GM10266 (cell line): ENCODE data around the gene YARS1.

Source experiments
- DNase-seq: peaks from one replicate; pipeline ENCODE4 v3.0.0; 2012; ENCODE audit errors: extremely low spot score
- TF ChIP-seq, protein P1 (sequence below): IDR thresholded peaks from 2 replicates; pipeline ENCODE4 v1.5.1; 2012; ENCODE audit warnings: mild to moderate bottlenecking, low read depth; ENCODE audit not compliant: control insufficient read depth, insufficient read depth; ENCODE audit errors: missing control alignments

Gene YARS1

DNA sequence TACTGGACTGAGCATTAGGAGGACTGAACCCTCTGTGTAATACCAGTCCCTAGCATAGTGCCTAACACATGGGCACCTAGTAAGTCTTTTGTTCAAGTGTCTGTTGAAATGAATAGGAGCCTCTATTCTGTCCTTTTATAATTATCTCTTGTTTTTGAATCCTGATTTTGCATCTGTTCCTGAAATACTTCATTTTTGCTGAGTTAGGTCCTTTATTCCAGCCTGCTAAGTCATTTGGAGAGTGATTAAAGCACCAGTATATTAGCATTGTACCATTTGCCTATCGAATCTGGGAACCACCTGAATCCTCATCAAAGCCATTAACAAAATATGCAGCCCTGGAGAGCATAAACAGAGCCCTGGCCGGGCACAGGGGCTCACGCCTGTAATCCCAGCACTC is 32.3 kb downstream of the YARS1 start:
- no peak for DNase-seq
- TF ChIP-seq, protein P1, sequence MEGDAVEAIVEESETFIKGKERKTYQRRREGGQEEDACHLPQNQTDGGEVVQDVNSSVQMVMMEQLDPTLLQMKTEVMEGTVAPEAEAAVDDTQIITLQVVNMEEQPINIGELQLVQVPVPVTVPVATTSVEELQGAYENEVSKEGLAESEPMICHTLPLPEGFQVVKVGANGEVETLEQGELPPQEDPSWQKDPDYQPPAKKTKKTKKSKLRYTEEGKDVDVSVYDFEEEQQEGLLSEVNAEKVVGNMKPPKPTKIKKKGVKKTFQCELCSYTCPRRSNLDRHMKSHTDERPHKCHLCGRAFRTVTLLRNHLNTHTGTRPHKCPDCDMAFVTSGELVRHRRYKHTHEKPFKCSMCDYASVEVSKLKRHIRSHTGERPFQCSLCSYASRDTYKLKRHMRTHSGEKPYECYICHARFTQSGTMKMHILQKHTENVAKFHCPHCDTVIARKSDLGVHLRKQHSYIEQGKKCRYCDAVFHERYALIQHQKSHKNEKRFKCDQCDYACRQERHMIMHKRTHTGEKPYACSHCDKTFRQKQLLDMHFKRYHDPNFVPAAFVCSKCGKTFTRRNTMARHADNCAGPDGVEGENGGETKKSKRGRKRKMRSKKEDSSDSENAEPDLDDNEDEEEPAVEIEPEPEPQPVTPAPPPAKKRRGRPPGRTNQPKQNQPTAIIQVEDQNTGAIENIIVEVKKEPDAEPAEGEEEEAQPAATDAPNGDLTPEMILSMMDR = no peak

- TF ChIP-seq, protein P1 = no peak
- no peak for DNase-seq
Observed at GRCh38 chr1:32783851-32784250, 33.3 kb downstream of the YARS1 start.

GRCh38 chr1:32782086-32782485 is 35.1 kb downstream of the YARS1 start:
- no peak for DNase-seq
- TF ChIP-seq, protein P1 = no peak

- TF ChIP-seq, protein P1 = no peak
- DNase-seq = no peak
Observed at GRCh38 chr1:32780628-32781234, 36.4 kb downstream of the YARS1 start.

GRCh38 chr1:32780005-32780404 is 37.2 kb downstream of the YARS1 start:
- TF ChIP-seq, protein P1 = no peak
- no peak for DNase-seq

GRCh38 chr1:32779242-32779641 is 37.9 kb downstream of the YARS1 start:
- TF ChIP-seq, protein P1 = no peak
- DNase-seq = no peak

DNA sequence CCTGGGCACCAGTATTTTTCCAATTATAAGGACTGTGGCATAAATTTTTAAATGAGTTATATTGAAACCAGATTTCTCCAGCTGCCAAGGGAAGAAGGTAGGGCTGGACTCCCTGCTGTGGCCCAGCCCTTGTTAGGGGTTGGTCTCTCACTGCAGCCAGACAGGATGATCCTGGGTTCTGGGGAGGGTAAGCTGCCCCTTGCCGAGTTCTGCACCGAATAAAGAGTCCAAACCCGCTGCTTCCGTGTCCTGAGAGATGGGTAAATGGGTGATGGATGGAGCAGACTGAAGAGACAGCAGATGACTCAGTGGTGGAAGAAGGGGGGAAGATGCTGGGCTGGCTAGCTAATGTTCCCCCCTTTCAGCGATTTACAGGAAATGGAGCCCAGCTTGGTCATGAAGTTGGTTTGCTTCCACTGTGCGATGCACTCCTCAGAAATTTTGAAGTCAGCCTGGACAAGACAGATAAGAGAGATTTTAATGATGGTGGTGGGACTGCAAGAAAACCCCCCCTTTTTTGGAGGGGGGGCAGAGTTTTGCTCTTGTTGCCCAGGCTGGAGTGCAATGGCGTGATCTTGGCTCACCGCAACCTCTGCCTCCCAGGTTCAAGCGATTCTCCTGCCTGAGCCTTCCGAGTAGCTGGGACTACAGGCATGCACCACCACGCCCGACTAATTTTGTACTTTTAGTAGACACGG is 41.4 kb downstream of the YARS1 start:
- no peak for DNase-seq
- TF ChIP-seq, protein P1 = no peak
